Endothelial cell of umbilical vein (primary cell): ENCODE measurements around the gene TMEM164. TPM values are rescaled to one million over a fixed set of nuclear protein-coding genes. Genes with fewer than 3 reads are reported as not detected.

Source experiments
- BruUV-seq: library from RNA; stranded (reverse); fragments of 400-500 nt; replicated peaks from 2 replicates; lab custom pipeline; 2021; lab: Mats Ljungman, UMichigan
- CTCF ChIA-PET: fragments of 300-600, 350-600 bp; sonication (Branson Sonifier 250); formaldehyde crosslinking; loops from one replicate; lab custom pipeline; 2021; ENCODE audit warnings: antibody characterized with exemption, inconsistent platforms; lab: Charles Lee
- POLR2A ChIA-PET: fragments of 300-600, 350-600 bp; sonication (Branson Sonifier 250); formaldehyde crosslinking; loops from one replicate; lab custom pipeline; 2021; ENCODE audit warnings: antibody characterized with exemption, inconsistent platforms; lab: Charles Lee
- DNase-seq: peaks from one replicate; pipeline ENCODE4 v3.0.0-alpha.2; 2011; ENCODE audit warnings: low read depth, low spot score
- FAIRE-seq: peaks from 2 replicates; lab custom pipeline; 2011; peaks lifted over from hg19 to GRCh38; lab: Jason Lieb, UNC
- H2AFZ ChIP-seq: 2 replicates; pipeline ENCODE4 v1.6.0; 2012; ENCODE audit warnings: low read depth, low read length, control low read depth, inconsistent platforms
- H3K27ac ChIP-seq: 2 replicates; pipeline ENCODE4 v1.5.1; 2011; ENCODE audit warnings: low read depth, mild to moderate bottlenecking, control low read depth, low read length, moderate library complexity; ENCODE audit not compliant: insufficient read depth
- H3K27me3 ChIP-seq, 2 experiments: 2 replicates each; pipeline versions ENCODE4 v1.6.0 to v1.6.1; 2011; ENCODE audit warnings: low read length in 2 of 2, mixed read lengths in 1 of 2; ENCODE audit not compliant: control insufficient read depth in 2 of 2, insufficient read depth in 2 of 2
- H3K36me3 ChIP-seq, 2 experiments: 2 replicates in 1 of 2; 3 replicates in 1 of 2; pipeline ENCODE4 v1.5.1; 2011; ENCODE audit warnings: low read length in 2 of 2, mild to moderate bottlenecking in 1 of 2, moderate library complexity in 1 of 2; ENCODE audit not compliant: control insufficient read depth in 2 of 2, insufficient read depth in 2 of 2; ENCODE audit errors: extremely low read depth in 1 of 2
- H3K4me1 ChIP-seq: 3 replicates; pipeline ENCODE4 v1.5.1; 2011; ENCODE audit warnings: mild to moderate bottlenecking, low read length; ENCODE audit not compliant: control insufficient read depth, insufficient read depth; ENCODE audit errors: extremely low read depth
- H3K4me2 ChIP-seq: 2 replicates; pipeline ENCODE4 v1.6.1; 2011; ENCODE audit warnings: low read length, control low read depth, mixed read lengths; ENCODE audit not compliant: insufficient read depth
- H3K4me3 ChIP-seq, 3 experiments: fragments of 200-600 bp in 1 of 3; sonication (generic), shearing (Covaris generic) in 1 of 3; replicated peaks in 1 of 3; 2 replicates each; pipeline ENCODE4 v1.5.1; 2011 to 2016; ENCODE audit warnings: control low read depth in 3 of 3, low read length in 3 of 3, mild to moderate bottlenecking in 2 of 3, inconsistent platforms in 1 of 3, low read depth in 1 of 3, moderate library complexity in 1 of 3; ENCODE audit not compliant: insufficient read depth in 1 of 3
- H3K79me2 ChIP-seq: 2 replicates; pipeline ENCODE4 v1.6.0; 2012; ENCODE audit warnings: low read length, inconsistent platforms; ENCODE audit not compliant: control insufficient read depth, insufficient read depth
- H3K9ac ChIP-seq: replicated peaks from 2 replicates; pipeline ENCODE3; 2011; ENCODE audit warnings: low read length, control low read depth; ENCODE audit not compliant: insufficient read depth; ENCODE audit errors: extremely low read depth
- H3K9me1 ChIP-seq: replicated peaks from 3 replicates; pipeline ENCODE4 v1.6.0; 2011; ENCODE audit warnings: mild to moderate bottlenecking, low read length; ENCODE audit not compliant: control insufficient read depth, insufficient read depth; ENCODE audit errors: extremely low read depth
- H3K9me3 ChIP-seq: replicated peaks from 2 replicates; pipeline ENCODE4 v1.5.1; 2012; ENCODE audit warnings: low read length, inconsistent platforms; ENCODE audit not compliant: control insufficient read depth, insufficient read depth
- H4K20me1 ChIP-seq: replicated peaks from 2 replicates; pipeline ENCODE3; 2011; ENCODE audit warnings: mild to moderate bottlenecking, low read length; ENCODE audit not compliant: control insufficient read depth, insufficient read depth; ENCODE audit errors: extremely low read depth
- EZH2 ChIP-seq: IDR thresholded peaks from 2 replicates; pipeline ENCODE4 v1.6.1; 2012; ENCODE audit warnings: borderline replicate concordance, low read depth, mild to moderate bottlenecking, moderate library complexity, low read length, inconsistent platforms; ENCODE audit not compliant: severe bottlenecking
- FOS ChIP-seq: IDR thresholded peaks from 2 replicates; pipeline ENCODE4 v1.6.1; 2011; ENCODE audit warnings: mild to moderate bottlenecking, low read length, moderate library complexity, borderline replicate concordance; ENCODE audit not compliant: insufficient read depth
- GATA2 ChIP-seq: IDR thresholded peaks from 2 replicates; pipeline ENCODE4 v1.7.0; 2011; ENCODE audit warnings: low read depth, mild to moderate bottlenecking, moderate library complexity, mixed read lengths, low read length; ENCODE audit not compliant: insufficient read length, insufficient read depth
- JUN ChIP-seq: IDR thresholded peaks from 2 replicates; pipeline ENCODE4 v1.6.1; 2011; ENCODE audit warnings: borderline replicate concordance, low read depth; ENCODE audit not compliant: insufficient read length, insufficient read depth
- MYC ChIP-seq: IDR thresholded peaks from one replicate; pipeline ENCODE4 v1.6.1; 2011; ENCODE audit warnings: mild to moderate bottlenecking, low read depth, low read length
- POLR2A ChIP-seq: IDR thresholded peaks from 2 replicates; pipeline ENCODE4 v1.6.1; 2012; ENCODE audit warnings: low read depth, mild to moderate bottlenecking, control low read depth, low read length
- POLR2AphosphoS5 ChIP-seq: IDR thresholded peaks from 2 replicates; pipeline ENCODE4 v1.6.1; 2012; ENCODE audit warnings: low read depth, mild to moderate bottlenecking, control low read depth, low read length, moderate library complexity; ENCODE audit not compliant: insufficient read depth
- dilution Hi-C: fragments of 300-500 bp; cut with MboI; formaldehyde crosslinking; loops from one replicate; pipeline ENCODE4 v1.15.0; 2019; ENCODE audit warnings: low sequenced_read_pairs; ENCODE audit not compliant: extremely low pct_ligation_motif_present
- intact Hi-C: fragments of 100-400 bp; cut with micrococcal nuclease; formaldehyde crosslinking; loops from one replicate; pipeline ENCODE4 v1.10.0; 2022
- polyA plus RNA-seq, 4 experiments: library from polyadenylated mRNA; depleted of rRNA in 3 of 4; stranded (reverse) in 3 of 4; unstranded in 1 of 4; fragments of >200 nt; gene quantifications; 2 replicates each; pipeline versions ENCODE4 v1.2.1 to v1.2.3, GENCODE V29; 2011 to 2012; ENCODE audit warnings: missing spikeins in 1 of 4
- total RNA-seq: library from RNA; stranded (reverse); gene quantifications from 2 replicates; pipeline ENCODE4 v1.2.3, GENCODE V29; 2021
- TF ChIP-seq, protein P1 (sequence below), 2 donors: IDR thresholded peaks; 1 replicate in 1 of 2; 2 replicates in 1 of 2; pipeline ENCODE4 v1.5.1; 2011; ENCODE audit warnings: low read length in 2 of 2, mild to moderate bottlenecking in 2 of 2, moderate library complexity in 2 of 2, control low read depth in 1 of 2, inconsistent platforms in 1 of 2, low read depth in 1 of 2; ENCODE audit not compliant: insufficient read depth in 1 of 2; ENCODE audit errors: extremely low read depth in 1 of 2
- TF ChIP-seq, protein P2 (sequence below): IDR thresholded peaks from 2 replicates; pipeline ENCODE4 v1.6.1; 2011; ENCODE audit not compliant: insufficient read depth, insufficient read length

TMEM164 gene
- total and polyA plus RNA-seq, 2 donors (not counting 3 experiments of a cell fraction or from before 2014, with no cell fraction given) = 12.8 to 22.2 TPM

DNA sequence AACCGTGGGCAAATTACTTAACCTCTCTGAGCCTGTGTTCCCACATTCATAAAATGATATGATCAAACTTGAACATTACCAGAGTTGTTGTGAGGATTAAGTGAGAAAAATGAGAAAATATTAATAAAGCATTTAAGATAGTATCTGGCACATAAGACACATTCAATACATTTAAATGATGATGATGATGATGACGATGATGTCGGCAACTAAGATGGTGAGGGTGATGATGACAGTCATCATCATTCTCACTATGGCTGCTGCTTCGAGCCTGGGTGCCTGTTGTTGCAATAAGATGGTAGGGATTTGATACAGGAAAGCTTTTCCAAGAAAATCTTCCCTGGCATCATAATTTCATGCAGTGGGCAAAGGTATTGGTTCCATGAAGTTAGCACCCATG, 11.1 kb downstream of the TMEM164 start:
- Histone ChIP-seq H3K79me2 (no peaks in the 10 kb centered on the region), H4K20me1 (no peaks in the 10 kb centered on the region), H3K27me3 (no peaks in the 10 kb centered on the region), H3K9me1 (peaks cover 3% of the 10 kb centered on the region), H3K27ac (no peak overlapping the region), H3K4me1 (no peaks in the 10 kb centered on the region), H3K4me3 (no peak overlapping the region), H3K9ac (no peak overlapping the region), H3K9me3 (no peaks in the 10 kb centered on the region), H2AFZ (no peak overlapping the region), H3K36me3 (no peaks in the 10 kb centered on the region), H3K4me2 (no peak overlapping the region)
- TF ChIP-seq GATA2 = no peak
- no peak for TF ChIP-seq MYC
- TF ChIP-seq POLR2A = no peak
- no peak for TF ChIP-seq EZH2
- TF ChIP-seq, protein P1, sequence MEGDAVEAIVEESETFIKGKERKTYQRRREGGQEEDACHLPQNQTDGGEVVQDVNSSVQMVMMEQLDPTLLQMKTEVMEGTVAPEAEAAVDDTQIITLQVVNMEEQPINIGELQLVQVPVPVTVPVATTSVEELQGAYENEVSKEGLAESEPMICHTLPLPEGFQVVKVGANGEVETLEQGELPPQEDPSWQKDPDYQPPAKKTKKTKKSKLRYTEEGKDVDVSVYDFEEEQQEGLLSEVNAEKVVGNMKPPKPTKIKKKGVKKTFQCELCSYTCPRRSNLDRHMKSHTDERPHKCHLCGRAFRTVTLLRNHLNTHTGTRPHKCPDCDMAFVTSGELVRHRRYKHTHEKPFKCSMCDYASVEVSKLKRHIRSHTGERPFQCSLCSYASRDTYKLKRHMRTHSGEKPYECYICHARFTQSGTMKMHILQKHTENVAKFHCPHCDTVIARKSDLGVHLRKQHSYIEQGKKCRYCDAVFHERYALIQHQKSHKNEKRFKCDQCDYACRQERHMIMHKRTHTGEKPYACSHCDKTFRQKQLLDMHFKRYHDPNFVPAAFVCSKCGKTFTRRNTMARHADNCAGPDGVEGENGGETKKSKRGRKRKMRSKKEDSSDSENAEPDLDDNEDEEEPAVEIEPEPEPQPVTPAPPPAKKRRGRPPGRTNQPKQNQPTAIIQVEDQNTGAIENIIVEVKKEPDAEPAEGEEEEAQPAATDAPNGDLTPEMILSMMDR (IDR thresholded peaks at IDR 0.05; ENCODE audit: extremely low read depth in 1 of 2, insufficient read depth in 1 of 2, low read depth in 1 of 2, low read length in 2 of 2) = no peak
- TF ChIP-seq, protein P2, sequence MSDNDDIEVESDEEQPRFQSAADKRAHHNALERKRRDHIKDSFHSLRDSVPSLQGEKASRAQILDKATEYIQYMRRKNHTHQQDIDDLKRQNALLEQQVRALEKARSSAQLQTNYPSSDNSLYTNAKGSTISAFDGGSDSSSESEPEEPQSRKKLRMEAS = no peak
- no peak for TF ChIP-seq JUN
- TF ChIP-seq FOS = no peak
- no peak for TF ChIP-seq POLR2AphosphoS5
- POLR2A ChIA-PET = no interaction called here
- no peak for FAIRE-seq
- dilution Hi-C loops = no loop called here
- CTCF ChIA-PET = interaction anchor here (0.6 kb wide), 1 partner anchor 107 kb away, joined by 3 read pairs; no protein-coding TSS in a partner anchor
- intact Hi-C loops = no loop called here
- BruUV-seq = no TSS peak
- no peak for DNase-seq
